PC-3 (cell line): ENCODE measurements around the gene IPO4.

ENCODE experiments used
- EZH2 ChIP-seq: fragments of 300-600 bp; sonication (generic); IDR thresholded peaks from one replicate; pipeline ENCODE4 v1.6.1; 2017; ENCODE audit warnings: antibody characterized with exemption, mild to moderate bottlenecking, low read length; ENCODE audit not compliant: unreplicated experiment
- EZH2phosphoT487 ChIP-seq: fragments of 300-600 bp; sonication (generic); IDR thresholded peaks from 2 replicates; pipeline ENCODE4 v1.6.1; 2018; ENCODE audit warnings: mild to moderate bottlenecking, antibody characterized with exemption, low read length, borderline replicate concordance
- TF ChIP-seq, protein P1 (sequence below): fragments of 300-600 bp; sonication (generic); conservative IDR thresholded peaks from 2 replicates; pipeline ENCODE4 v1.5.1; 2017; ENCODE audit warnings: antibody characterized with exemption, low read depth, mild to moderate bottlenecking, low read length

DNA sequence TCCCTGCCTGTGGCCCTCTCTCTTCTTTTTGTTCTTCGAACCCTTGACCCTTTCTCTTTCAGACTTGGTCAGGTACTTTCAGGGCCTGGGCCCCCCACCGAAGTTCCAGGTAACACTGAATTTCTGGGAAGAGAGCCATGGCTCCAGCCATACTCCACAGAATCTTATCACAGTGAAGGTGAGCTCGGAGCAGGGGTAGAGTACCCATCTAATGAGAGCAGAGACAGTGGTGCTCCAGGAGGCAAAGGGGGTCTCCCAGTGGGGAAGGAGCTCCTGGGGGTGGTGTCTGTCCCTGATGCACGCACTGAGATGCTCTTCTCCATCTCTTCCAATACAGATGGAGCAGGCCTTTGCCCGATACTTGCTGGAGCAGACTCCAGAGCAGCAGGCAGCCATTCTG lies 22.8 kb downstream of the IPO4 start:
- TF ChIP-seq, protein P1, sequence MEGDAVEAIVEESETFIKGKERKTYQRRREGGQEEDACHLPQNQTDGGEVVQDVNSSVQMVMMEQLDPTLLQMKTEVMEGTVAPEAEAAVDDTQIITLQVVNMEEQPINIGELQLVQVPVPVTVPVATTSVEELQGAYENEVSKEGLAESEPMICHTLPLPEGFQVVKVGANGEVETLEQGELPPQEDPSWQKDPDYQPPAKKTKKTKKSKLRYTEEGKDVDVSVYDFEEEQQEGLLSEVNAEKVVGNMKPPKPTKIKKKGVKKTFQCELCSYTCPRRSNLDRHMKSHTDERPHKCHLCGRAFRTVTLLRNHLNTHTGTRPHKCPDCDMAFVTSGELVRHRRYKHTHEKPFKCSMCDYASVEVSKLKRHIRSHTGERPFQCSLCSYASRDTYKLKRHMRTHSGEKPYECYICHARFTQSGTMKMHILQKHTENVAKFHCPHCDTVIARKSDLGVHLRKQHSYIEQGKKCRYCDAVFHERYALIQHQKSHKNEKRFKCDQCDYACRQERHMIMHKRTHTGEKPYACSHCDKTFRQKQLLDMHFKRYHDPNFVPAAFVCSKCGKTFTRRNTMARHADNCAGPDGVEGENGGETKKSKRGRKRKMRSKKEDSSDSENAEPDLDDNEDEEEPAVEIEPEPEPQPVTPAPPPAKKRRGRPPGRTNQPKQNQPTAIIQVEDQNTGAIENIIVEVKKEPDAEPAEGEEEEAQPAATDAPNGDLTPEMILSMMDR: no peak
- TF ChIP-seq EZH2 (no peak), EZH2phosphoT487 (no peak)
